Caki2 (cell line): ENCODE measurements around the gene RNPEPL1. TPM values are rescaled to one million over a fixed set of nuclear protein-coding genes. Genes with fewer than 3 reads are reported as not detected.
A peak's percentile ranks its signal among the peaks of the same experiment; 100 is the strongest.

Source experiments
- DNase-seq: peaks from one replicate; pipeline ENCODE4 v3.0.0-alpha.2; 2015; ENCODE audit warnings: low read depth
- in situ Hi-C: cut with HindIII; loops from 2 replicates; pipeline ENCODE4 v1.10.0; 2016; ENCODE audit warnings: low sequenced_read_pairs, low pct_unique_long_range_greater_than_20kb, mixed read lengths
- total RNA-seq: library from RNA; depleted of rRNA; stranded (reverse); fragments of >200 nt; shearing (Covaris generic); gene quantifications from 2 replicates; pipeline ENCODE4 v1.2.3, GENCODE V29; 2014; ENCODE audit warnings: low replicate concordance

The RNPEPL1 gene
- total RNA-seq, 1 experiment from 2014 or later, result 7.7 TPM

GRCh38 chr2:240586198-240586918, 18.1 kb downstream of the RNPEPL1 start, which contains the start of gene CAPN10:
Gene CAPN10, plus strand, starts transcription at chr2:240586734. Its CDS starts 178 bp downstream, at chr2:240586912.
- in situ Hi-C loops, result no loop called here
- peak; percentile 87 for DNase-seq

DNA sequence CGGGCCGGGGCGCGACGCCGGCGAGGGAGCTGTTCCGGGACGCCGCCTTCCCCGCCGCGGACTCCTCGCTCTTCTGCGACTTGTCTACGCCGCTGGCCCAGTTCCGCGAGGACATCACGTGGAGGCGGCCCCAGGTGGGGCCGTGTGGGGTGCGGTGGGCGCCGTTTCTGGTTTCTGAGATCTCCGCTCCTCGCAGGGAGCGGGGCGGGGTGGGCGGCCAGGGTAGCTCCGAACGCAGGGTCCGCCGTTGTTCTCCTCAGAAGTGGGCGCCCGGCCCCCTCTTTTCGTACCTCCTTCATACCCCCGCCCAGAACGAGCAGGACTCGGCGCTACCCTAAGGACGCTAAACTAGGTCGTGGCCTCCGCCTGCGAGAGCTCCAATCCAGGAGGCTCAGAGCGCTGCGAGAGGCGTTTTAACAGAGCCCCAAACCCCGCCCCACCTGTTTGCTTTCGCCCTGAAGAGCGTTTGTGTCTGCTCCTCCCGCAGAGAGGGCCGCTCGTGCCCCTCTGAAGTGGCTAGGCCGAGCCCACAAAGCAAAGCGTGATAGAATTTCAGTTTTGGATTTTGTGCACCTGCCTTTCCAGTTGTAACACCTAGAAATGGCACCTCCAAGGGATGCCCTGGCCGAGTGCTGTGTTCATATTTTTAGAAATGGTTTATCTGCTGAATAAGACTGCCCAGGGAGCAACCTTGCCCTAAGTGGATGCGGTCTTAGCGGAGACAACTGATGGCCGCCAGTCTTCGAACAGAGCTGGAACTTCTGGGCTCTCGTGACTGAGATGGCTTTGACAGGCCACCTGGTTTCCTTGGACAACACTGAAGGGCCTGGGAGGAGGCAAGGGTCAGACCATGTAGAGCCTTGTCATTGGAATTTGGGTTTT, 18.9 kb downstream of the RNPEPL1 start:
- in situ Hi-C loops, result no loop called here
- no peak for DNase-seq

DNA sequence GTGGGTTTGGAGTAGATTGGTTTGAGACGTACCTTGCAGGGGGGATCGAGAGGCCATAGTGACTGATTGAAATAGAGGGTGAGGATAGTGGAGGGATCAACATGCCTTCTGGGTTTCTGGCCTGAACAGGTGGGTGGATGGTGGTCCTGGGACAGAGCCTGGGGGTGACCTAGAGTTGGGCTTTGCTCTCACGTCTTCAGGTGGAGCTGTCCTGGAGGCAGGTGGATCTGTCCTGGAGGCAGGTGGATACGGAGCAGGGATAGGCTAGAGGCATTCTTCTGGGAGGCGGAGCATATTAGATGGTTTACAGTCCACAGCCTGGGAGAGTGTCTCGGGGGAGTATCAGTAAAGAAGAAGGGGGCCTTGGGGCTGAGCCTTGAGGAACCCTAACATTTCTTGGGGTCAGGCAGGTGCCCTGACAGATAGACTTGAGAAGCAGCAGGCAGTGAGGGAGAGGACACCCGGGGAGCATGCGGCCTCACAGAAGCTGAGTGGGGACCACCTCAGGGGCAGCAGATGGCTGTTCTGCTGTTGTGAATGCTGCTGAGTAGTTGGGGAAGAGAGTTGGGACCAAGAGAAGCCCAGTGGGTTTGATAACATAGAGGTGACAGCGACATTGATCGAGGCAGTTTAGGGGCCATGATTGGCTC, 19.8 kb downstream of the RNPEPL1 start:
- DNase-seq, result no peak
- in situ Hi-C loops, result no loop called here

- in situ Hi-C loops, result no loop called here
- no peak for DNase-seq
Measured at GRCh38 chr2:240588669-240589068, 20.4 kb downstream of the RNPEPL1 start.

- in situ Hi-C loops, result no loop called here
- no peak for DNase-seq
Measured at GRCh38 chr2:240589375-240589774, 21.1 kb downstream of the RNPEPL1 start.

DNA sequence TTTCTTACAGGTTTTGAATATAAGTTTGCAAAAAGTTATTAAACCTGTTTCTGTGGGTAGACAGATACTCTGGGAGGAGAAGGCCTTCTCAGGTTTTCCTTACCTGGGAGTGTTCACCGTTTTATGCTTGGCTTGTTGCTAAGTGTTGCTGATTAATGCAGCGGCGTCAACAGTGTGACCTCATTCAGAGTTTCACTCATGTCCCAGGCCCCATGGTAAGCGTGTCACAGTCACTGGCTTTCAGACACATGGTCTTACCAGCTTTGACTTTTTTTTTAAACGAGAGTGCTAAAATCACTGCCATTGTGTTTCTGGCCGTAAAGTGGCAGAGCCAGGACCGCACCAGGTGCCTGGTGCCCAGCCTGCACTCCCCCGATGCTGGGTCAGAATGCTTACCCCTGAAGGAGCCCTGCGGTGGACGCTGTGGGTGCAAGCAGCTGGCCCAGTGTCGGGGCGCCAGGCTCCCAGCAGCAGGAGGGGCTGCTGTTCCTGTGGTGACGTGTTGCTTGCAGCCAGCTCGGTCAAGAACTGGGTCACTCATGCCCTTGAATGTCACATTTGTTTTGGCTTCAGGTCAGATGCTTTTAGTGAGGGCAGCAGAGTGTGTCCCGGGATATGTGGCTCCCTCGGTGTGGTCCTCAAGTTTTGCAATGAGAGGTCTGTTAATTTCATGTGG, 21.7 kb downstream of the RNPEPL1 start:
- in situ Hi-C loops, result no loop called here
- no peak for DNase-seq

GRCh38 chr2:240590681-240591111, 22.4 kb downstream of the RNPEPL1 start:
- DNase-seq, result no peak
- in situ Hi-C loops, result no loop called here

- in situ Hi-C loops, result no loop called here
- DNase-seq, result no peak
Measured at GRCh38 chr2:240591226-240591625, 22.9 kb downstream of the RNPEPL1 start.

DNA sequence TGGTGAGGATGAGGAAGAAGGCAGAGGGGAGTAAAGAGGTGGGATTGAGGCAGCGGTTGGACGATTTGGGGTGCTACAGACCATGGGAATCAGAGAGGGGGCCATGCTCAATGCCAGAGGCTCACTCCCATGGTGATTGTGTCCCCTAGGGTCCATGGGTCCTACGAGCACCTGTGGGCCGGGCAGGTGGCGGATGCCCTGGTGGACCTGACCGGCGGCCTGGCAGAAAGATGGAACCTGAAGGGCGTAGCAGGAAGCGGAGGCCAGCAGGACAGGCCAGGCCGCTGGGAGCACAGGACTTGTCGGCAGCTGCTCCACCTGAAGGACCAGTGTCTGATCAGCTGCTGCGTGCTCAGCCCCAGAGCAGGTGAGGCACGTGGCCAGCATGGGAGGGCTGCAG, 23.5 kb downstream of the RNPEPL1 start:
- in situ Hi-C loops, result no loop called here

GRCh38 chr2:240593026-240593702, 24.9 kb downstream of the RNPEPL1 start:
- in situ Hi-C loops, result no loop called here
- DNase-seq, result no peak

More for the DNA sequence above, 23.5 kb downstream of the RNPEPL1 start:
- DNase-seq, result no peak

DNA sequence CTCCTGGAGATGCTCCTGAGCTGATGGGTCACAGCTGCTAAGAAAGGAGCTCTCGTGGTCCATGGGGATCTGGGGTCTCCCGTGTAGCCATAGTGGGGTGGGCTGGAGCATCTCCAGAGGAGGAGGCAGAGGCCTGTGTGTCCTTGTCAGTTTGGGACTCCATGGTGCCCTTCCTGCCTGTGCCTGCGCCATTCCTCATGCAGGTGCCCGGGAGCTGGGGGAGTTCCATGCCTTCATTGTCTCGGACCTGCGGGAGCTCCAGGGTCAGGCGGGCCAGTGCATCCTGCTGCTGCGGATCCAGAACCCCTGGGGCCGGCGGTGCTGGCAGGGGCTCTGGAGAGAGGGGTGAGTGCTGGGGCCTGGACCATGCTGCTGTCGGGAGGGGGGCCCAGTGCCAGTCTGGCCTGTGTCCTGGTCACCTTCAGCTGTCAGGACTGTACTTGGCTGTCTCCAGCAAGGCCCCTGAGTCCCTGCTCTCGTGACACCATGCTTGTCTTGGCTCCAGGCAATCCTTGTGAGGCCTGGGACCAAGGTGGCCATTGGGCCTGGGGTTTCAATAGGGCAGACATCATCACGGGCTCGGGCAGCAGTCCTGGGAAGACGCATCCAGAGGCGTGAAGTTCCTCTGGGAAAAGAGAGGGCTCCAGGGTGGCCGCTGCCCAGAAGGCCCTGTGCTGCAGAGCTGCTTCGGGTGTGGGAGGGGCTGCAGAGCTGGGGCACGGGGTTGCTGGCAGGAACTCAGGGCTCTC, 25.6 kb downstream of the RNPEPL1 start:
- no peak for DNase-seq
- in situ Hi-C loops, result no loop called here

DNA sequence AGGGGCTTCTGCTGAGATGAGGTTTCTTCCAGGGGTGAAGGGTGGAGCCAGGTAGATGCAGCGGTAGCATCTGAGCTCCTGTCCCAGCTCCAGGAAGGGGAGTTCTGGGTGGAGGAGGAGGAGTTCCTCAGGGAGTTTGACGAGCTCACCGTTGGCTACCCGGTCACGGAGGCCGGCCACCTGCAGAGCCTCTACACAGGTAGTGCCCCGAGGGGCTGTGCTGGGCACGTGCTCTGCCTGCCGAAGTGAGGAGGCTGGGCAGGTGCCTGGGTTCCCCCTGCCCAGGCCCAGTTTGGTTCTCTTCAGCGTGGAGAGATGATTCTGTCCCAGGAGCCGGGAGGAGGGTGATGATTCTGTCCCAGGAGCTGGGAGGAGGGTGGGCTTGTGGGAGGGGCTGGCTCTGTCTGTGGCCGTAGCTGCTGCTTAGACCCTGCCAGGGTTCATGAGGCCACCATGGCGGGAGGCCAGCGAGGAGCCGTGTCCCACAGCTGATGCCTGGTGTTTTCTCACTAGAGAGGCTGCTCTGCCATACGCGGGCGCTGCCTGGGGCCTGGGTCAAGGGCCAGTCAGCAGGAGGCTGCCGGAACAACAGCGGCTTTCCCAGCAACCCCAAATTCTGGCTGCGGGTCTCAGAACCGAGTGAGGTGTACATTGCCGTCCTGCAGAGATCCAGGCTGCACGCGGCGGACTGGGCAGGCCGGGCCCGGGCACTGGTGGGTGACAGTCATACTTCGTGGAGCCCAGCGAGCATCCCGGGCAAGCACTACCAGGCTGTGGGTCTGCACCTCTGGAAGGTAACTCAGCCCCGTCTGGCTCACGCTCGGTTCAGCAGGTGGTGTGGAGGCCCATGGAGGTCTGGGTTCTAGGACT, 26.5 kb downstream of the RNPEPL1 start:
- no peak for DNase-seq
- in situ Hi-C loops, result no loop called here

- no peak for DNase-seq
- in situ Hi-C loops, result no loop called here
Measured at GRCh38 chr2:240595381-240596079, 27.2 kb downstream of the RNPEPL1 start.

DNA sequence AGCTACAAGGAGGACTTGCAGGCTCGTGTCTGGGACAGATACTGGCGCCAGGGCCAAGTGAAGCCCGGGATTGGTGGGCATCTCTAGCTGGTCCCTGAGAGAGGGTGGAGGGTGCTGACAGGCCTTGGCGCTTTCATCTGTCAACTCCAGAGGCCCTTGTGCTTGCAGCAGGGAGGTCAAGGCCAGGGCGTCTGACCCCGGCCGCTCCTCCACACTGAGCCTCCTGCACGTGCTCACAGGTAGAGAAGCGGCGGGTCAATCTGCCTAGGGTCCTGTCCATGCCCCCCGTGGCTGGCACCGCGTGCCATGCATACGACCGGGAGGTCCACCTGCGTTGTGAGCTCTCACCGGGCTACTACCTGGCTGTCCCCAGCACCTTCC, 27.8 kb downstream of the RNPEPL1 start:
- in situ Hi-C loops, result no loop called here
- DNase-seq, result no peak

GRCh38 chr2:240596491-240596931, 28.2 kb downstream of the RNPEPL1 start:
- in situ Hi-C loops, result no loop called here
- no peak for DNase-seq

GRCh38 chr2:240597054-240597418, 28.8 kb downstream of the RNPEPL1 start:
- in situ Hi-C loops, result no loop called here
- no peak for DNase-seq
